LNCAP (cell line): ENCODE measurements around the gene NCK2.

Experiments used
- CTCF ChIP-seq: fragments of 450-650 bp; IDR thresholded peaks from 2 replicates; pipeline ENCODE4 v1.5.1; 2017; ENCODE audit warnings: mild to moderate bottlenecking

NCK2 gene

GRCh38 chr2:105827351-105828096 lies 82.8 kb downstream of the NCK2 start:
- no peak for TF ChIP-seq CTCF

GRCh38 chr2:105828558-105828957 lies 83.8 kb downstream of the NCK2 start:
- no peak for TF ChIP-seq CTCF

GRCh38 chr2:105834931-105835330 lies 90.2 kb downstream of the NCK2 start:
- no peak for TF ChIP-seq CTCF

- no peak for TF ChIP-seq CTCF
These were observed 91.6 kb downstream of the NCK2 start for GRCh38 chr2:105836341-105836740.

- no peak for TF ChIP-seq CTCF
These were observed 92.4 kb downstream of the NCK2 start for GRCh38 chr2:105836840-105837692.

- no peak for TF ChIP-seq CTCF
These were observed 95.1 kb downstream of the NCK2 start for GRCh38 chr2:105839793-105840192.

GRCh38 chr2:105840933-105841332 lies 96.2 kb downstream of the NCK2 start:
- no peak for TF ChIP-seq CTCF
